ENCODE results near the gene NDUFB4. TPM values are rescaled to one million over a fixed set of nuclear protein-coding genes. Genes with fewer than 3 reads are reported as not detected.
"Not testable (repeated sequence)": the region's sequence is repeated elsewhere in the genome, so short reads cannot be mapped to it uniquely, and the experiment has no call there.

The NDUFB4 gene
- total RNA-seq, 2 donors from 2014 or later: 145 to 187 TPM

DNA sequence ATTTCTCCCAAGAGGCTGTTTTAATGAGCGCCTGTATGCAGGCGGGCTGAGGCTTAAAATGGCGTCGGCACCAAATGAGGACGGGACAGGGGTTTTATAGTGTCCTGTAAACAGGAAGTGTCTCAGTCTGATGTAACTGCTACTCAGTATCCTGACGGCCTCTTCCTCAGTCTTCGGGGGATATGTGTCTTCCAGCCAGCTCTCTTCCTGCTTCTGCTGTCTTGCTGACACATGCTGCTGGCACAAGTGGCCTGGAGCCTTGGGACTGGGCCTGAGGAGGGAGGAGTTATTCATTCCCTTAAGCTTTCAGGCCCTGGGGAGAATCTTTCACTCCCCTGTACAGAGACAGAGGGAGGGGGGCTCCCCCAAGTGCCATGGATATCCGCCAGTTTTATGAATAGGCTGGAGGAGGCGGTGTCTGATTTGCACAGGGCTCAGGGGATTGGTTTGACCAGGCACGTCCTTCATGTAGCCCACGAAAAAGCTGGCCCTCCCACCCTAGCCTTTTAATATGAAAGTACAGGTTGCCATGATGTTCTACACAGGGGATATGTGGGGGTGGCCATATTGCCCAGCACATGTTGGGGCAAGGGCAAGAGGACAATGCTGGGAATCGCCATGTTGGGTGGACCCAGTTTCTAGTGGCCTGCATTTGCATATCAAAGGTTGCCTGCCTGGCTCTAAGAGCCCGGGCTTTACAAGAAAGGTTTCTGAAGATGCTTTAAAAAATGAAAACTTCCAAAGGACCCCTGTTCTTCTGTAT is 19.9 kb downstream of the NDUFB4 start:
- H3K9me3 Mint-ChIP-seq: no peaks in the 10 kb centered on the region
- no peaks in the 10 kb centered on the region for H3K36me3 Mint-ChIP-seq
- ATAC-seq: no peak

DNA sequence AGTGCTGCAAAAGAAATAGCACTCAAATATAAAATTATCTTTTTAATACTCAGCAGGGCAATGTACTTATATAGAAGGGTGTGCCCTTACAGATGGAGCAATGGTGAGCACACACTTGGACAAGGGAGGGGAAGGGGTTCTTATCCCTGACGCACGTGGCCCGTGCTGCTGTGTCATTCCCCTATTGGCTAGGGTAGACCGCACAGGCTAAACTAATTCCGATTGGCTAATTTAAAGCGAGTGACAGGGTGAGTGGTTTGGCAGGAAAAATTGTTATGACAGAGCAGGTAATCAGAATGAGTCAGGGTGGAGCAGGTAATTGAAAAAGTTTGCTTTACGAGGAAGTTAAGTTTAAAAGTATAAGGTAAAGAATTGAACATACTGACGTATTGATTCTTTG is 20.6 kb downstream of the NDUFB4 start:
- ATAC-seq: not testable (repeated sequence)

More for the DNA sequence above, 19.9 kb downstream of the NDUFB4 start:
- H3K27ac Mint-ChIP-seq: no peak overlapping the region
- no peak for DNase-seq (ENCODE audit: low spot score in 2 of 2)

DNA sequence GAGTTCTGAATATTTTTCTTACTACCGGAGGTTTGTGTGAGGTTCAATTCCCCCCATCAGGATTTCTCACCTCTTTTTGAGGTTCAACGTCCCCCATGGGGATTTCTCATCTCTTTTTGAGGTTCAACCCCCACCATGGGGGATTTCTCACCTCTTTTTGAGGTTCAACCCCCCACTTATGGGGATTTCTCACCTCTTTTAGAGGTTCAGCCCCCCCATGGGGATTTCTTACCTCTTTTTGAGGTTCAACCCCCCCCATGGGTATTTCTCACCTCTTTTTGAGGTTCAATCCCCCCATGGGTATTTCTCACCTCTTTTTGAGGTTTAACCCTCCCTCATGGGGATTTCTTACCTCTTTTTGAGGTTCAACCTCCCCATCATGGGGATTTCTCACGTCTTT is 26.3 kb downstream of the NDUFB4 start:
- Mint-ChIP-seq H3K36me3 (peaks cover 8 to 14% of the 10 kb centered on the region in 2 donors), H3K27ac (no peak overlapping the region), H3K9me3 (peaks cover 16 to 22% of the 10 kb centered on the region in 2 donors)
- DNase-seq (ENCODE audit: low spot score in 2 of 2): no peak
- no peak for ATAC-seq

More for the DNA sequence above, 20.6 kb downstream of the NDUFB4 start:
- not testable (repeated sequence) for H3K9me3 Mint-ChIP-seq; DNase-seq (ENCODE audit: low spot score in 2 of 2); H3K36me3 Mint-ChIP-seq
- peak overlapping the region in 1 of 2 donors; percentile 22 for H3K27ac Mint-ChIP-seq

DNA sequence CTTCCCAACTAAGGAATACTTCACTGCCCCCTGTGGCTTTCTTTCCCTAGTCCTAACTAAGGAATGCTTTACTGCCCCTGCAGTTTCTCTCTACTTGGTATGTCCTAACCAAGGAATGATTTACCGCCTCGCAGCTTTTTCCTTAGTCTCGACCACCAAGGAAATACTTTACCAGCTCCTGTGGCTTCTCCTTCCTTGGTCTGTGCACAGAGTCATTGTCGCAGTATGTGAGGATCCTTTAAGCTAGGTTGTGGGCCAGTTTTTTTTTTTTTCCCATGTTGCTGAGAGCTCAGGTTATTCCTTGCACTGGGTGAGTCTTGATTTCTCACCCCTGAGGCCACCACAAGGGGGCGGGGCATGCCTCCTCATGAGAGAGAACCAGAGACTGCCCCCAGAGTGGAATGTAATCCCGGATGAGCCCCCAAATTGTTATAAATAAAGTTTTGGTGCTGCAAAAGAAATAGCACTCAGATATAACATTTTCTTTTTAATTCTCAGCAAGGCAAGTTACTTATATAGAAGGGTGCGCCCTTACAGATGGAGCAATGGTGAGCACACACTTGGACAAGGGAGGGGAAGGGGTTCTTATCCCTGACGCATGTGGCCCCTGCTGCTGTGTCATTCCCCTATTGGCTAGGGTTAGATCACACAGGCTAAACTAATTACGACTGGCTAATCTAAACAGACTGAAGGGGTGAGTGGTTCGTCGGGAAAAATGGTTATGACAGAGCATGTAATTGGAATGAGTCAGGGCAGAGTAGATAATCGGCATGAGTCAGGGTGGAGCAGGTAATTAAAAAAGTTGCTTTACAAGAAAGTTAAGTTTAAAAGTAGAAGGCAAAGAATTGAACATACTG is 27.0 kb downstream of the NDUFB4 start:
- DNase-seq (ENCODE audit: low spot score in 2 of 2) (peak in 1 of 2 donors; percentile 15), ATAC-seq (no peak)
- Mint-ChIP-seq H3K27ac (peak overlapping the region in 1 of 2 donors; percentile 18), H3K9me3 (peaks cover 16 to 22% of the 10 kb centered on the region in 2 donors), H3K36me3 (peaks cover 8 to 14% of the 10 kb centered on the region in 2 donors)

DNA sequence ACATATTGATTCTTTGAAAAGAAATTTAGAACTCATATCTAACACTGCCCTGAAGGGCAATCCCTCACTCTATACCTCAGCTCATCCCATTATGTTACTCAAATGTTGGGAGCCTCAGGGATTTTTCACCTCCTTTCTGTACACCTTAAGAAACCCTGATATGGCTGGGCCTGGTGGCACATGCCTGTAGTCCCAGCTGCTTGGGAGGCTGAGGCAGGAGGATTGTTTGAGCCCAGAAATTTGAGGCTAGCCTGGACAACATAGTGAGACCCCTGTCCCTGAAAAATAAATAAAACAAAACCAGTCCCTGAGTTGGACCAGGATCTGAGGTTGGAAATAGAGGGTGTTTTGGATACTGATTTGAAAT is 27.6 kb downstream of the NDUFB4 start:
- DNase-seq (ENCODE audit: low spot score in 2 of 2): no peak
- ATAC-seq: no peak
- Mint-ChIP-seq H3K36me3 (peaks cover 8 to 14% of the 10 kb centered on the region in 2 donors), H3K9me3 (peaks cover 16 to 22% of the 10 kb centered on the region in 2 donors), H3K27ac (no peak overlapping the region)

DNA sequence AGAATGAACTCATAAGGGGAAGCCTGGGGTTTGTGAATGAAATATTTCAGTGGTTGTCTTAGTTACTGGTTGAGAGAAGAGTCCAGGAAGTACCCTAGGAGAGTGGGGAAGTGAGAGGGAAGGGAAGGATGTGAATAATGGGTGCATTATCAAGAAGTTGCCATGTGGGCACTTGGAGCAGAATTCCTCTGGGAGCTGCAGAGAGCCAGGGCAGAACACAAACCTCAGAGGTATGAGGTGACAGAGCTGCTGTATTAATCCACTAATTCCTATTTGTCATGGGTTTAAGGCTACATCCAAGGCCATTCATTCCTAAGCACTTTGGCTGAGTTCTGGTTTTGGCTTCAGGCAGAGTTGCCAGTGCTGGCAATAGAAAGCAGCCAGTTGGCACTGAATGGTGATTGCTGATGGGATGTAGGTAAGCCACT is 29.0 kb downstream of the NDUFB4 start:
- Mint-ChIP-seq H3K27ac (no peak overlapping the region), H3K36me3 (peaks cover 8 to 14% of the 10 kb centered on the region in 2 donors), H3K9me3 (peaks cover 16 to 26% of the 10 kb centered on the region in 2 donors)
- DNase-seq (ENCODE audit: low spot score in 2 of 2) (no peak), ATAC-seq (no peak)

DNA sequence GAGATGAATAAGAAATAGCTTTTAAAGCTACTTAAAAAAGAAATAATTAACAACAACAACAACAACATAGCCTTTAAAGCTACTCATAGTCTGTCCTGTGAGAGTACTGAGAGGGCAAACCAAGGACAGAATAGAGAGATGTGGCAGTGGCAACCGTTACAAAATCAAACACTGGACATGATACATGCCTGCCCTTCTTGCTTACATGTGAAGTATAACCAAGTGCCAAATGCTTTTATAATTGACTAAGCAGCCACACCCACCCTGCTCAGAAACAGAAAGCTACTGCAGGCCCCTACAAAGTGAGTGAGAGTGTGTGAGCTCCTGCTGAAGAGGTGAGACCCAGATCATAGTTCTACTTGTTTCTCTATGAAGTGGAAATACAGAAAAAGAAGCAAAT is 38.4 kb downstream of the NDUFB4 start:
- Mint-ChIP-seq H3K27ac (no peak overlapping the region), H3K9me3 (peaks cover 5 to 26% of the 10 kb centered on the region in 2 donors), H3K36me3 (peaks cover 0 to 6% of the 10 kb centered on the region in 2 donors)
- no peak for ATAC-seq
- no peak for DNase-seq (ENCODE audit: low spot score in 2 of 2)

DNA sequence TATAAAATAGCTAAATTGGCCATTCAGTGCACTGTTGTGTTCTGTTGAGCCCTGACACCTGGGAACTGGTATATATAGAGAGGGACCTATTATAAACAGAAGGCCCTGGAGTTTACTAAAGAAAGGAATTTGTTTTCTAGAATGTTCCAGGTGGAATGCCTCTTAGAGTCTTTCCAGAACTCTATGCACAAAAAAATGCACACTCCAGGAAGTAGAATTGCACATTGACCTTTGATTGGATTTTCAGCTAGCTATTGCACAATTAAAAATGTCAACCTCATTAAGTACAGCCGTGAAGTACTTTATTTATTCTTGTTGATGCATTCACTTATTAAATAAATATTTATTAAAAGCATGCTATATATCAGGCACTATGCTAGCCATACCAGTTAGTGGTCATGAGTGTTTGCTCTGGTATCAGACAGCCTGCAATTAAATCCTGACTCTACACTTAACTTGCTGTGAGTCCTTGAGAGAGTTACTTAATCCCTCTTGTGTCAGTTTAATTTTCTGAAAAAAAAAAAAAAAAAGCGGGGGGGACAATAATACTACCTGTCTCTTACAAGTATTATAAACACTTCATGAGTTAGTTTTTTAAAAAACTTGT is 40.8 kb downstream of the NDUFB4 start:
- Mint-ChIP-seq H3K27ac (no peak overlapping the region), H3K36me3 (peaks cover 0 to 6% of the 10 kb centered on the region in 2 donors), H3K9me3 (peaks cover 5 to 21% of the 10 kb centered on the region in 2 donors)
- ATAC-seq (no peak), DNase-seq (ENCODE audit: low spot score in 2 of 2) (no peak)

DNA sequence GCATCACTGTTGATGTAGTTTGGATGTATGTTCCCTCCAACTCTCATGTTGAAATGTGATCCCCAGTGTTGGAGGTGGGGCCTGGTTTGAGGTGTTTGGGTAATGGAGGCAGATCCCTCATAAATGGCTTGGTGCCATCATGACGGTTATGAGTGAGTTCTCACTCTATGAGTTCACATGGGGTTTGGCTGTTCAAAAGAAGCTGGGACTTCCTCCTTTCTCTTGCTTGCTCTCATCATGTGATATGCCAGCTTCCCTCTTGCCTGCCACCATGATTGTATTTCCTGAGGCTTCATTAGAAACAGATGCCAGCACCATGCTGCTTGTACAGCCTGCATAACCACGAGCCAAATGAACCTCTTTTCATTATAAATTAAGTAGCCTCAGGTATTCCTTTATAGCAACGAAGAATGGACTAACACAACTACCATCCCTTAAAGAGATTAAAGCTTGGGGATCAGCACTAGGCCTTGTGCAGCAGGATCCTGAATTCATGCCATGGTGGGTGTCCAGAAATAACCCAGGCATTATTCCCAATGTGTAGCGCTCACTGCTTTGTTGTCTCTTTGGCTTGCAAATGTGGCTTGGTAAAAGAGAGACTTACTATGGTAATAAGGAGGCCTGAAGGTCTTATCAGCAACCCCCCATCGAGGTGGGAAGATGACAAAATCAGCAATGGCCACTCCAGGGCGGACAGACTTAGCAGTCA is 41.9 kb downstream of the NDUFB4 start:
- Mint-ChIP-seq H3K36me3 (peaks cover 0 to 6% of the 10 kb centered on the region in 2 donors), H3K9me3 (peaks cover 5 to 21% of the 10 kb centered on the region in 2 donors), H3K27ac (no peak overlapping the region)
- DNase-seq (ENCODE audit: low spot score in 2 of 2) (no peak), ATAC-seq (no peak)

DNA sequence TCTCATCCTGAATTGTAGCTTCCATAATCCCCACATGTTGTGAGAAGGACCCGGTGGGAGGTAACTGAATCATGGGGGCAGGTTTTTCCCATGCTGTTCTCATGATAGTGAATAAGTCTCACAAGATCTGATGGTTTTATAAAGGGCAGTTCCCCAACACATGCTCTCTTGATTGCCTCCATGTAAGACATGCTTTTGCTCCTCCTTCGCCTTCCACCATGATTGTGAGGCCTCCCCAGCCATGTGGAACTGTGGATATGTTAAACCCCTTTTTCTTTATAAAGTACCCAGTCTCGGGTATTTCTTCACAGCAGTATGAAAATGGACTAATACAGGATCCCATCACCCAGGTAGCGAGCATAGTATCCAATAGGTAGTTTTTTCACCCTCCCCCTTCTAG is 42.7 kb downstream of the NDUFB4 start:
- peaks cover 5 to 21% of the 10 kb centered on the region in 2 donors for H3K9me3 Mint-ChIP-seq
- not testable (repeated sequence) for ATAC-seq; H3K27ac Mint-ChIP-seq; H3K36me3 Mint-ChIP-seq; DNase-seq (ENCODE audit: low spot score in 2 of 2)

DNA sequence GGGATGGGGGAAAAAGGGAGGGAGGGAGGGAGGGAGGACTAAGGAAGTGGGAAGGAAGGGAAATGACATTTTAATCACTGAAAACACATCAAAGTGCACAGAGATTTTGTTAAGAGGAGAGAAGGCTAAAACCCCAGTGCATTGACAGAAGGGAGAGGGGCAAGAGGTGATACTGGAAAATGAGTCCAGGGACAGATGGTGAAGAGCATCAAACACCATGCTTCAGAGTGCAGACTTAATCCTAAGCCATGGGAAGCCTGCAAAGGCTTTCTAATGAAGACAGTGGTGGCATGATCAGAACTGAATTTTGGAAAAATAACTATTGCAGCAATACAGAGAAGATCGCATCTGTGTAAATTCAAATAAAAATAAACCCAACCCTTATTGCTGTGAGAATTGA is 44.1 kb downstream of the NDUFB4 start:
- DNase-seq (ENCODE audit: low spot score in 2 of 2): no peak
- Mint-ChIP-seq H3K9me3 (peaks cover 5 to 21% of the 10 kb centered on the region in 2 donors), H3K27ac (no peak overlapping the region), H3K36me3 (peaks cover 0 to 6% of the 10 kb centered on the region in 2 donors)
- ATAC-seq: no peak

DNA sequence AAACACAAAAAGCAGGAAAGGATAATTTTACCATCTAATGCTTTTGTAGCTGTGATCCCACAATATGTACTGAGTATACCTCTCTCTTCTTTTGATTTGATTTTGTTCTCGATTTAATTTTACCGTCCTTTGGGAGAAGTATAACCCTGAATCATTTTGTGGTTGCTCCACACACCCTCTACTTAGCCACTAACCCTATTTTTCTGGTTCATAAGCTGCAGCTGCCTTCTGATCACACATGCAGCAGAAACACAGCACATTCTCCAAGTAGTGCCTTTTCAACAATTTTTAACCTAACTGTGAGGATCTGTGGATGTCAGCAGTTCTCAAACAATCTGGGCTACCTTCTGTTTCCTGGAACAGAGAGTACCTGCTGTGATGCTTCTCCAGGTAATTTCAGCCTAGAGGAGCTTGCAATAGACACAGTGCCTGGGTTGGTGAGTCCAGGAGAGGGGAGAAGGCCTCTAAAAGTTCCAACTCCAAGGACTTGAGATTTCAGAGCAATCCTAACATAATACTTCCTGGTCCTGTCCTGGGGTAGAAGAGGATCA is 45.6 kb downstream of the NDUFB4 start:
- peaks cover 5 to 21% of the 10 kb centered on the region in 2 donors for H3K9me3 Mint-ChIP-seq
- ATAC-seq: no peak
- DNase-seq (ENCODE audit: low spot score in 2 of 2): no peak
- no peak overlapping the region for H3K27ac Mint-ChIP-seq
- H3K36me3 Mint-ChIP-seq: peaks cover 0 to 6% of the 10 kb centered on the region in 2 donors

DNA sequence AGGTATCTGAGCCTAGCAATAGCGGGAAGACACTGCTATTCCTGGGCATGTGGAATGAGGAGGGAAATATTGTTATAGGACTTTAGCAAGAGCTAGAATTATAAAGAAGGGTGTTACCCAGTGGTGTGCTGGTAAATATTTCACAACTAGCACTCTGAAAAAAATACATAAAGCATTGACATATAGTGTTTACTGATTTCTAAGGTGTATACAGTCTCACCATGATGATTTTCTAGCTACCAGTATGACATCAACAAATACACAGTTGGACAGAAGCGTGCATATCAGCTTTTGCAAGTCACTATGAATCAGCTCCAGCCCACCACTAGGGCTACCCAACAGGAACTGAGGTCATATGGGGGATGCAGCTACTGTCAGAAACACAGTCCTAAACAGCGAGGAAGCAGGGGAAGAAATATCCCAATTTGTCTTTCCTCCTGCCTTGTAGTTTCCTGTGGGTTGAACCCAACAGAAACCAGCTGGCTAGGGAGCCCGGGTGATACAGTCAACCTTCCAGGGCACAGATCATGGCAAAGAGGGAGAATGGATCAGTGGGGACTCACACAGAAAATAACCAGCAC is 46.3 kb downstream of the NDUFB4 start:
- H3K27ac Mint-ChIP-seq: no peak overlapping the region
- DNase-seq (ENCODE audit: low spot score in 2 of 2) (no peak), ATAC-seq (peak in 1 of 2 donors; percentile 38)
- H3K36me3 Mint-ChIP-seq: peaks cover 0 to 6% of the 10 kb centered on the region in 2 donors
- H3K9me3 Mint-ChIP-seq: peaks cover 5 to 20% of the 10 kb centered on the region in 2 donors

DNA sequence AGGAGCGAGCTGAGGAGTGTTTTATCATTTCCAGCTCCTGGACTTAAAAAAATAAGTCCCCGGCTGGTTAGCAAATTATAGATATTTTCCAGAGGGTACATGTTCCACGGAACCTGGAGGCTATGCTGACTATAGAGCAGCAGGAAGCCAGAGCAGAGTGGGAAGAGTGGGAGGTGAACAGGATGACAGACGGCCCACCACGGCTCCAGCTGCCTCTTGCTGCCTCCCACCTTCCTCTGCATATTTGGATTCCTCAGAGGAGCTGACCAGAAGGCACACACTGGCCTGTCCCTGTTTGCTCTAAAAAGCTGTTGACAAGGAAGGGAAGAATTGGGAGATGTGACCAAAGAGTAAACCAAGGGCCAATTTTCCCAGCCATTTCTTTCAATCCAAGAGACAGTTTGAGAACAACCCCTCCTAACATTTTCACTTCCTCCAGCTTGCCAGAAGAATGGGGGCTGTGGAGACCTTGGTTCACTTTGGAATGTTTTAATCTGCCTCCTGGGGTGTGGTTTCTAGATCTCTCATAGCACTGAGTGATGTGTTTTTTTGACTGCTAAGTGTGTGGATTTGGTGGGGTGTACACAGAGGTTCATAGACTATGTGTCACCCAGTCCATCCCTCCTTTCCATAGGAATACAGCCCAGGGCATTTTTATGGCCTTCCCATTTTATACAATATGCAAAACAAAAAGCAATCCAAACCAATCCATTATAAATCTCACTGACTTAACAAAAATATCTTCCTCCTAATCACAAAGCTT is 49.1 kb downstream of the NDUFB4 start:
- no peak for ATAC-seq

DNA sequence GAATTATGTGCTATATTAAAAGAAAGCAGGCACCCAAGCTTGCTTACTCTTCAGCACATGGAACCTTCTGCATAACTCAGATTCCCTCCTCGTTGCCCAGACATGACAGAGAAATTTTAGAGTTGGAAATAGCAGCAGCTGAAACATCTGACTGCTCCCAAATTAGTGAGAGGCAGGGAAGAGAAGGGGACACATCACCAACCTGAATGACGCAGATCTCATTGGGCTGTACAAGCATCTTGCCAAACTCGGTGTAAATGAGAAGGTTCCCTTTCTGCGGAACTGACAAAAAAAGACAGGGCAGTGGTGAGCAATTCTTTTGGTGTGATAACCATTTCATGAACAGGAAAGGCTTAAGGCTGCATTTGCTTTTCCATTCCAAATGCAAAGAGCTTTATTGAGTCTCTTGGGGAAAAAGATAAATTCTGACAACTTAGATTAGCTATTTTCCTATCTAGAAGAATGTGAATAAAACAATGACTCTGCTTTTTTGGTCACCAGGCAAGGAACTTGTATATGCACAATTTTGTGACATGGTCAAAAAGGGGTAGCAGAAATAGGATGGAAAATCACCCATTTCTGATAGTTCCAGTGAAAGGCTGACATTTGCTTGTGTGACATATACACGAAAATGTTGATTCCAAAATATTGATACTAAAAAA is 50.8 kb downstream of the NDUFB4 start:
- ATAC-seq (no peak), DNase-seq (ENCODE audit: low spot score in 2 of 2) (no peak)
- no peaks in the 10 kb centered on the region for H3K9me3 Mint-ChIP-seq
- no peaks in the 10 kb centered on the region for H3K36me3 Mint-ChIP-seq
- no peak overlapping the region for H3K27ac Mint-ChIP-seq

More for the DNA sequence above, 49.1 kb downstream of the NDUFB4 start:
- H3K27ac Mint-ChIP-seq: no peak overlapping the region
- H3K36me3 Mint-ChIP-seq: no peaks in the 10 kb centered on the region
- H3K9me3 Mint-ChIP-seq: no peaks in the 10 kb centered on the region
- no peak for DNase-seq (ENCODE audit: low spot score in 2 of 2)

All from activated naive CD4-positive, alpha-beta T cell treated with anti-CD3 and anti-CD28 coated beads, Interleukin-2, amount 50 U/mL, for 72 hours (primary cell).